Activated CD4-positive, alpha-beta T cell treated with anti-CD3 and anti-CD28 coated beads for 48 hours (primary cell): ENCODE results near the gene ELMO2.
"Not testable (repeated sequence)": the region's sequence is repeated elsewhere in the genome, so short reads cannot be mapped to it uniquely, and the experiment has no call there.

Source experiments
- DNase-seq: peaks from one replicate; pipeline ENCODE4 v3.0.0-alpha.2; 2020

Gene ELMO2

GRCh38 chr20:46401478-46401860 is 4.9 kb downstream of the ELMO2 start:
- DNase-seq = peak; percentile 9

GRCh38 chr20:46400828-46401477 is 5.5 kb downstream of the ELMO2 start:
- DNase-seq = peak; percentile 11

GRCh38 chr20:46400253-46400652 is 6.2 kb downstream of the ELMO2 start:
- DNase-seq = no peak

GRCh38 chr20:46399401-46399800 is 7.0 kb downstream of the ELMO2 start:
- DNase-seq = no peak

- DNase-seq = no peak
These were observed 7.5 kb downstream of the ELMO2 start for GRCh38 chr20:46398963-46399362.

- no peak for DNase-seq
These were observed 10.2 kb downstream of the ELMO2 start for GRCh38 chr20:46396052-46396740.

- no peak for DNase-seq
These were observed 11.3 kb downstream of the ELMO2 start for GRCh38 chr20:46394872-46395760.

GRCh38 chr20:46393967-46394366 is 12.4 kb downstream of the ELMO2 start:
- DNase-seq = no peak

GRCh38 chr20:46388937-46389336 is 17.5 kb downstream of the ELMO2 start:
- DNase-seq = no peak

GRCh38 chr20:46388201-46388836 is 18.1 kb downstream of the ELMO2 start:
- DNase-seq = no peak

GRCh38 chr20:46387054-46387453 is 19.4 kb downstream of the ELMO2 start:
- not testable (repeated sequence) for DNase-seq

- no peak for DNase-seq
These were observed 27.9 kb downstream of the ELMO2 start for GRCh38 chr20:46378412-46379009.

GRCh38 chr20:46377518-46377917 is 28.9 kb downstream of the ELMO2 start:
- no peak for DNase-seq

GRCh38 chr20:46376196-46376785 is 30.1 kb downstream of the ELMO2 start:
- DNase-seq = no peak

- no peak for DNase-seq
These were observed 30.6 kb downstream of the ELMO2 start for GRCh38 chr20:46375771-46376170.

- no peak for DNase-seq
These were observed 32.0 kb downstream of the ELMO2 start for GRCh38 chr20:46374383-46374782.

GRCh38 chr20:46371656-46372055 is 34.8 kb downstream of the ELMO2 start:
- DNase-seq = no peak

- DNase-seq = no peak
These were observed 37.5 kb downstream of the ELMO2 start for GRCh38 chr20:46368902-46369268.

GRCh38 chr20:46367967-46368901 is 38.2 kb downstream of the ELMO2 start:
- no peak for DNase-seq

- DNase-seq = no peak
These were observed 39.2 kb downstream of the ELMO2 start for GRCh38 chr20:46367234-46367633.

GRCh38 chr20:46366826-46367225 is 39.6 kb downstream of the ELMO2 start:
- DNase-seq = no peak
